ENCODE results near the gene CLASP2.

DNA sequence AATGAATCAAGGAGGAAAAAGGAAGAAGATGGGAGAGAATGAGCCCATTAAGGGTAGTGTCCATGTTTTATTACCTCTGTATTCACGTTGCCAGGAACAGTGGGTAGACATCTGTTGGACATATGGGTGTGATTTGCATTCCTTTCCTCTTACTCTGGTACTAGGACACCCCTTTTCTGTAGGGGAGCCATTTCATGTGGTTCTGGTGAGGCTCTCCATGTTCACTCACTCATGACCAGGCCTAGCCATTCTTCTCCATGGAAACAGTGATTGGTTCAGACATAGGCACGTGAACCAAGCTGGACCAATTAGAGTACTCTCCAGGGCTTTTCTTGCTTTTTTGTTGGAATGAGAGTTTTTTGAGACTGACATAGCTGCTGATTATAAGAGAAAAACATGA is 40.8 kb upstream of the CLASP2 start:
- TF ChIP-seq, protein P1, sequence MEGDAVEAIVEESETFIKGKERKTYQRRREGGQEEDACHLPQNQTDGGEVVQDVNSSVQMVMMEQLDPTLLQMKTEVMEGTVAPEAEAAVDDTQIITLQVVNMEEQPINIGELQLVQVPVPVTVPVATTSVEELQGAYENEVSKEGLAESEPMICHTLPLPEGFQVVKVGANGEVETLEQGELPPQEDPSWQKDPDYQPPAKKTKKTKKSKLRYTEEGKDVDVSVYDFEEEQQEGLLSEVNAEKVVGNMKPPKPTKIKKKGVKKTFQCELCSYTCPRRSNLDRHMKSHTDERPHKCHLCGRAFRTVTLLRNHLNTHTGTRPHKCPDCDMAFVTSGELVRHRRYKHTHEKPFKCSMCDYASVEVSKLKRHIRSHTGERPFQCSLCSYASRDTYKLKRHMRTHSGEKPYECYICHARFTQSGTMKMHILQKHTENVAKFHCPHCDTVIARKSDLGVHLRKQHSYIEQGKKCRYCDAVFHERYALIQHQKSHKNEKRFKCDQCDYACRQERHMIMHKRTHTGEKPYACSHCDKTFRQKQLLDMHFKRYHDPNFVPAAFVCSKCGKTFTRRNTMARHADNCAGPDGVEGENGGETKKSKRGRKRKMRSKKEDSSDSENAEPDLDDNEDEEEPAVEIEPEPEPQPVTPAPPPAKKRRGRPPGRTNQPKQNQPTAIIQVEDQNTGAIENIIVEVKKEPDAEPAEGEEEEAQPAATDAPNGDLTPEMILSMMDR (IDR thresholded peaks at IDR 0.05) = no peak
- TF ChIP-seq POLR2A (IDR thresholded peaks at IDR 0.05) = no peak

All from body of pancreas (tissue), 4 donors.